ENCODE data around the gene KMT2B. TPM values are rescaled to one million over a fixed set of nuclear protein-coding genes. Genes with fewer than 3 reads are reported as not detected.

KMT2B gene
- total and polyA plus RNA-seq, 9 of the 15 experiments (the other 6 are each of a cell fraction or from before 2014, with no cell fraction given): 0.63 to 43.9 (median 8.1) TPM

Other genes with a start within 250 kb of the KMT2B start
Only the 7 nearest of the 28 such genes appear.
- gene ZBTB32, start 13.4 kb upstream of the KMT2B start, total RNA-seq (2014; rRNA removed): not detected in 2 replicates
- not detected in 2 replicates for gene ZBTB32, start 13.4 kb upstream of the KMT2B start, total RNA-seq (2014; rRNA removed; fragmentation: Illumina TruSeq; extraction: Trizol)
- gene ZBTB32, start 13.4 kb upstream of the KMT2B start, total RNA-seq (2015; rRNA removed; fragmentation: Illumina TruSeq; extraction: Trizol): not detected in 2 replicates
- gene ZBTB32, start 13.4 kb upstream of the KMT2B start, total RNA-seq (2021): 0.20 TPM in 1 of 2 replicates, not detected in the other
- gene ZBTB32, start 13.4 kb upstream of the KMT2B start, polyA plus RNA-seq (2011; rRNA removed): not detected in 2 replicates
- not detected in 2 replicates for gene ZBTB32, start 13.4 kb upstream of the KMT2B start, polyA plus RNA-seq (2014; fragmentation: Illumina TruSeq; extraction: Trizol)
- gene ZBTB32, start 13.4 kb upstream of the KMT2B start, polyA plus RNA-seq (2014; fragmentation: Nextera tagmentation; extraction: Ambion mirVana): not detected
- 0.05 TPM in 1 of 2 replicates, not detected in the other for gene ZBTB32, start 13.4 kb upstream of the KMT2B start, polyA plus RNA-seq (2014; rRNA removed)
- 12.1 and 14.3 TPM in 2 replicates for gene IGFLR1, start 24.4 kb downstream of the KMT2B start, total RNA-seq (2014; rRNA removed)
- 1.2 and 3.6 TPM in 2 replicates for gene IGFLR1, start 24.4 kb downstream of the KMT2B start, total RNA-seq (2014; rRNA removed; fragmentation: Illumina TruSeq; extraction: Trizol)
- gene IGFLR1, start 24.4 kb downstream of the KMT2B start, total RNA-seq (2015; rRNA removed; fragmentation: Illumina TruSeq; extraction: Trizol): 4.6 and 9.1 TPM in 2 replicates
- 7.8 and 12.1 TPM in 2 replicates for gene IGFLR1, start 24.4 kb downstream of the KMT2B start, total RNA-seq (2021)
- 4.0 and 4.2 TPM in 2 replicates for gene IGFLR1, start 24.4 kb downstream of the KMT2B start, polyA plus RNA-seq (2011; rRNA removed)
- 6.8 and 9.2 TPM in 2 replicates for gene IGFLR1, start 24.4 kb downstream of the KMT2B start, polyA plus RNA-seq (2014; fragmentation: Illumina TruSeq; extraction: Trizol)
- 1 to 10 TPM; 1.0 to 2.6 TPM for gene IGFLR1, start 24.4 kb downstream of the KMT2B start, polyA plus RNA-seq (2014; fragmentation: Nextera tagmentation; extraction: Ambion mirVana)
- 11.6 and 15.0 TPM in 2 replicates for gene IGFLR1, start 24.4 kb downstream of the KMT2B start, polyA plus RNA-seq (2014; rRNA removed)
- 11.3 and 14.0 TPM in 2 replicates for gene U2AF1L4, start 27.4 kb downstream of the KMT2B start, total RNA-seq (2014; rRNA removed)
- gene U2AF1L4, start 27.4 kb downstream of the KMT2B start, total RNA-seq (2014; rRNA removed; fragmentation: Illumina TruSeq; extraction: Trizol): 6.6 and 8.4 TPM in 2 replicates
- gene U2AF1L4, start 27.4 kb downstream of the KMT2B start, total RNA-seq (2015; rRNA removed; fragmentation: Illumina TruSeq; extraction: Trizol): 8.9 and 12.6 TPM in 2 replicates
- gene U2AF1L4, start 27.4 kb downstream of the KMT2B start, total RNA-seq (2021): 11.2 and 14.8 TPM in 2 replicates
- gene U2AF1L4, start 27.4 kb downstream of the KMT2B start, polyA plus RNA-seq (2011; rRNA removed): 9.5 and 16.9 TPM in 2 replicates
- gene U2AF1L4, start 27.4 kb downstream of the KMT2B start, polyA plus RNA-seq (2014; fragmentation: Illumina TruSeq; extraction: Trizol): 14.4 and 16.7 TPM in 2 replicates
- gene U2AF1L4, start 27.4 kb downstream of the KMT2B start, polyA plus RNA-seq (2014; fragmentation: Nextera tagmentation; extraction: Ambion mirVana): 10 to 100 TPM in 1 of 2 experiments, 1 to 10 TPM in 1; 9.7 to 16.7 TPM
- gene U2AF1L4, start 27.4 kb downstream of the KMT2B start, polyA plus RNA-seq (2014; rRNA removed): 14.4 and 19.5 TPM in 2 replicates
- 42.3 and 49.6 TPM in 2 replicates for gene PSENEN, start 27.6 kb downstream of the KMT2B start, total RNA-seq (2014; rRNA removed)
- gene PSENEN, start 27.6 kb downstream of the KMT2B start, total RNA-seq (2014; rRNA removed; fragmentation: Illumina TruSeq; extraction: Trizol): 48.0 and 53.3 TPM in 2 replicates
- gene PSENEN, start 27.6 kb downstream of the KMT2B start, total RNA-seq (2015; rRNA removed; fragmentation: Illumina TruSeq; extraction: Trizol): 59.0 and 61.1 TPM in 2 replicates
- gene PSENEN, start 27.6 kb downstream of the KMT2B start, total RNA-seq (2021): 63.1 and 65.7 TPM in 2 replicates
- 29.6 and 34.5 TPM in 2 replicates for gene PSENEN, start 27.6 kb downstream of the KMT2B start, polyA plus RNA-seq (2011; rRNA removed)
- 54.2 and 58.6 TPM in 2 replicates for gene PSENEN, start 27.6 kb downstream of the KMT2B start, polyA plus RNA-seq (2014; fragmentation: Illumina TruSeq; extraction: Trizol)
- 100 to 1,000 TPM; 261 to 299 TPM for gene PSENEN, start 27.6 kb downstream of the KMT2B start, polyA plus RNA-seq (2014; fragmentation: Nextera tagmentation; extraction: Ambion mirVana)
- gene PSENEN, start 27.6 kb downstream of the KMT2B start, polyA plus RNA-seq (2014; rRNA removed): 76.5 and 79.2 TPM in 2 replicates
- gene LIN37, start 30.6 kb downstream of the KMT2B start, total RNA-seq (2014; rRNA removed): 7.7 and 10.3 TPM in 2 replicates
- gene LIN37, start 30.6 kb downstream of the KMT2B start, total RNA-seq (2014; rRNA removed; fragmentation: Illumina TruSeq; extraction: Trizol): 5.0 and 5.7 TPM in 2 replicates
- 8.5 and 8.6 TPM in 2 replicates for gene LIN37, start 30.6 kb downstream of the KMT2B start, total RNA-seq (2015; rRNA removed; fragmentation: Illumina TruSeq; extraction: Trizol)
- gene LIN37, start 30.6 kb downstream of the KMT2B start, total RNA-seq (2021): 9.2 TPM in 2 replicates
- 4.4 and 8.7 TPM in 2 replicates for gene LIN37, start 30.6 kb downstream of the KMT2B start, polyA plus RNA-seq (2011; rRNA removed)
- gene LIN37, start 30.6 kb downstream of the KMT2B start, polyA plus RNA-seq (2014; fragmentation: Illumina TruSeq; extraction: Trizol): 11.5 and 14.4 TPM in 2 replicates
- 1 to 10 TPM; 1.2 to 3.1 TPM for gene LIN37, start 30.6 kb downstream of the KMT2B start, polyA plus RNA-seq (2014; fragmentation: Nextera tagmentation; extraction: Ambion mirVana)
- 9.0 and 12.5 TPM in 2 replicates for gene LIN37, start 30.6 kb downstream of the KMT2B start, polyA plus RNA-seq (2014; rRNA removed)
- not detected in 2 replicates for gene HSPB6, start 39.0 kb downstream of the KMT2B start, total RNA-seq (2014; rRNA removed)
- gene HSPB6, start 39.0 kb downstream of the KMT2B start, total RNA-seq (2014; rRNA removed; fragmentation: Illumina TruSeq; extraction: Trizol): not detected in 2 replicates
- gene HSPB6, start 39.0 kb downstream of the KMT2B start, total RNA-seq (2015; rRNA removed; fragmentation: Illumina TruSeq; extraction: Trizol): not detected in 2 replicates
- gene HSPB6, start 39.0 kb downstream of the KMT2B start, total RNA-seq (2021): 0.40 and 0.55 TPM in 2 replicates
- 0.05 TPM in 1 of 2 replicates, not detected in the other for gene HSPB6, start 39.0 kb downstream of the KMT2B start, polyA plus RNA-seq (2011; rRNA removed)
- gene HSPB6, start 39.0 kb downstream of the KMT2B start, polyA plus RNA-seq (2014; fragmentation: Illumina TruSeq; extraction: Trizol): 0.14 TPM in 1 of 2 replicates, not detected in the other
- gene HSPB6, start 39.0 kb downstream of the KMT2B start, polyA plus RNA-seq (2014; fragmentation: Nextera tagmentation; extraction: Ambion mirVana): not detected
- gene HSPB6, start 39.0 kb downstream of the KMT2B start, polyA plus RNA-seq (2014; rRNA removed): not detected in 2 replicates
- gene PROSER3, start 40.2 kb downstream of the KMT2B start, total RNA-seq (2014; rRNA removed): 3.5 and 8.6 TPM in 2 replicates
- 4.2 and 5.1 TPM in 2 replicates for gene PROSER3, start 40.2 kb downstream of the KMT2B start, total RNA-seq (2014; rRNA removed; fragmentation: Illumina TruSeq; extraction: Trizol)
- 4.3 and 5.7 TPM in 2 replicates for gene PROSER3, start 40.2 kb downstream of the KMT2B start, total RNA-seq (2015; rRNA removed; fragmentation: Illumina TruSeq; extraction: Trizol)
- gene PROSER3, start 40.2 kb downstream of the KMT2B start, total RNA-seq (2021): 33.2 and 39.5 TPM in 2 replicates
- gene PROSER3, start 40.2 kb downstream of the KMT2B start, polyA plus RNA-seq (2011; rRNA removed): 6.3 and 14.0 TPM in 2 replicates
- gene PROSER3, start 40.2 kb downstream of the KMT2B start, polyA plus RNA-seq (2014; fragmentation: Illumina TruSeq; extraction: Trizol): 32.4 and 33.3 TPM in 2 replicates
- 1 to 10 TPM; 1.0 to 1.5 TPM for gene PROSER3, start 40.2 kb downstream of the KMT2B start, polyA plus RNA-seq (2014; fragmentation: Nextera tagmentation; extraction: Ambion mirVana)
- gene PROSER3, start 40.2 kb downstream of the KMT2B start, polyA plus RNA-seq (2014; rRNA removed): 12.8 and 14.7 TPM in 2 replicates

All from K562 (cell line).